ENCODE measurements around the gene PAQR5. TPM values are rescaled to one million over a fixed set of nuclear protein-coding genes. Genes with fewer than 3 reads are reported as not detected.

PAQR5 gene
- total RNA-seq, 1 donor from 2014 or later, result 0.53 TPM

DNA sequence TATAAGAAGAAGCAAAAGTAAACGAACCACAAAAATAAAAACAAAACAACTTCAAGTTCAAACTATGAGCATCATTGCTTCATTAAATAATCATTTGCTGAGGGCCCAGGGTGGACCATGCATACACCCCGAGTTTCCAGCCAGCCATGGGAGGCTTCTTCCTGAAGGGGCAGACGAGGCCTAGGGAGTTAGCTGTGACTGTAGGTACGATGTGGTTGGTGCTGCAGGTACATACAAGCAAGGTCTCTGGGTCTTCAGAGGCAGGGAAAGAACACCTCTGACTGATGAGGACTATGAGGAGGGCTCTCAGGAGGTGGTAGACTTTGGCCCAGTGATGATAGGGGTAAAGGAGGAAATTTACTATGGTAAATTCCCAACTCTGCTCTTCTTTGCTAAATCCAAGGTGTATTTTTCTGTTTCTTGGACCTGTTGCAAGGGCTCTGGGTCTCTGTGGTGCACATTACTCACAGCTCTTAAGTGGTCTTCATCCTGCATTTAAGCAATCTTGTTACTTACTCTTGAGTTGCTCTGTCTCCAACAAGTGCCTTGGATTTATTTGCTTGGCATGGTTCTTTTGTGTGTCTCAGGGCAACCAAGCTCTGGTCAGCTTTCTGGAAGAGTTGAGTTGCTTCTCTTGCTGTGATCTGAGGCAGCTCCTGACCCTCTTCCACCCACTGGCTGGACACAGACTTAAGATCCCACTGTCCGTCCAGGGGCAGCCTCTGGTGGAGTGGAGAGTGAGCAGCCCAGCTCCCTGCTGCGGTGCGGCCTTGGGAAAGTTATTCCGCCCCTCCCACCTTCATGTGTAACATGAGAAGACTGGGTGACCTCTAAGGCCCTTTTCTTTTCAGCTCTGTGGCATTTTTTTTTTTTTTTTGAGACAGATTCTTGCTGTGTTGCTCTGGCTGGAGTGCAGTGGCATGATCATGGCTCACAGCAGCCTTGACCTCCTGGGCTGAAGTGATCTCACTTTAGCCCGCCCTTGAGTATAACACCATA lies 59.4 kb downstream of the PAQR5 start:
- TF ChIP-seq, protein P1, sequence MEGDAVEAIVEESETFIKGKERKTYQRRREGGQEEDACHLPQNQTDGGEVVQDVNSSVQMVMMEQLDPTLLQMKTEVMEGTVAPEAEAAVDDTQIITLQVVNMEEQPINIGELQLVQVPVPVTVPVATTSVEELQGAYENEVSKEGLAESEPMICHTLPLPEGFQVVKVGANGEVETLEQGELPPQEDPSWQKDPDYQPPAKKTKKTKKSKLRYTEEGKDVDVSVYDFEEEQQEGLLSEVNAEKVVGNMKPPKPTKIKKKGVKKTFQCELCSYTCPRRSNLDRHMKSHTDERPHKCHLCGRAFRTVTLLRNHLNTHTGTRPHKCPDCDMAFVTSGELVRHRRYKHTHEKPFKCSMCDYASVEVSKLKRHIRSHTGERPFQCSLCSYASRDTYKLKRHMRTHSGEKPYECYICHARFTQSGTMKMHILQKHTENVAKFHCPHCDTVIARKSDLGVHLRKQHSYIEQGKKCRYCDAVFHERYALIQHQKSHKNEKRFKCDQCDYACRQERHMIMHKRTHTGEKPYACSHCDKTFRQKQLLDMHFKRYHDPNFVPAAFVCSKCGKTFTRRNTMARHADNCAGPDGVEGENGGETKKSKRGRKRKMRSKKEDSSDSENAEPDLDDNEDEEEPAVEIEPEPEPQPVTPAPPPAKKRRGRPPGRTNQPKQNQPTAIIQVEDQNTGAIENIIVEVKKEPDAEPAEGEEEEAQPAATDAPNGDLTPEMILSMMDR (IDR thresholded peaks at IDR 0.05; ENCODE audit: insufficient read depth, low read length, severe bottlenecking), result no peak
- no peak for DNase-seq (ENCODE audit: low read depth)
- Histone ChIP-seq H3K4me3 (ENCODE audit: low read depth, low read length) (no peak overlapping the region), H3K36me3 (ENCODE audit: control insufficient read depth, insufficient read depth, low read length) (no peaks in the 10 kb centered on the region), H3K27me3 (ENCODE audit: control insufficient read depth, insufficient read depth, low read length) (no peaks in the 10 kb centered on the region)
- FAIRE-seq, result peak; percentile 47

DNA sequence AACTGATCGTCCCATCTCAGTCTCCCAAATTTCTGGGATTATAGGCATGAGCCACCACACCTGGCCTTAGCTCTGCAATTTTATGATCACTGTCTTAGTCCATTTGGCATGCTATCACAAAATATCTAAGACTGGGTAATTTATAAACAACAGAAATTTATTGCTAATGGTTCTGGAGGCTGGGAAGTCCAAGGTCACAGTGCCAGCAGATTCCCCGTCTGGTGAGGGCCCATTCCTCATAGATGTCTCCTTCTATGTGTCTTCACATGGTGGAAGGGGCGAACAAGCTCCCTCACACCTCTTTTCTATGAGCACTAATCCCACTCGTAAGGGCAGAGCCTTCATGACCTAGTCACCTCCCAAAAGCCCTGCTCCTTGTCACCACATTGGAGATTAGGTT lies 60.1 kb downstream of the PAQR5 start:
- no peak for DNase-seq (ENCODE audit: low read depth)
- TF ChIP-seq, protein P1 (IDR thresholded peaks at IDR 0.05; ENCODE audit: insufficient read depth, low read length, severe bottlenecking), result no peak
- no peak overlapping the region for H3K4me3 ChIP-seq (ENCODE audit: low read depth, low read length)
- no peaks in the 10 kb centered on the region for H3K36me3 ChIP-seq (ENCODE audit: control insufficient read depth, insufficient read depth, low read length)
- no peaks in the 10 kb centered on the region for H3K27me3 ChIP-seq (ENCODE audit: control insufficient read depth, insufficient read depth, low read length)
- no peak for FAIRE-seq

DNA sequence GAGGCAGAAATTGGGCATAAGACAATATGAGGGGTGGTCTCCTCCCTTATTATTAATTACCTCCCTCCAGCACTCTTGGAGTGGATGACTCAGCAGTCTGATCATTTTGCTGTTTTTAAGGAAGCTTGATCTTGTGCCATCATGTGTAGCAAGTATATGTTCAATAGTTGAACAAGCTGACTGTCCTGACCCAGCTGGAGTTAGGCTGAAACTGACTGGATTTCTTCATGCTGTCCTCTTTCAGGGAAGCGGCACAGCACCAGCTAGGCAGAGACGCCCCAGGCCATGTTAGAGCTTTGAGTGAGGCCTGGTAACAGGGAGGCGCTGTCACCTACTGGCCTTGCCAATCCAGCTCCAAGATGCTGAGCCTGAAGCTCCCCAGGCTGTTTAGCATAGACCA lies 61.0 kb downstream of the PAQR5 start:
- DNase-seq (ENCODE audit: low read depth) (peak; percentile 17), FAIRE-seq (peak; percentile 52)
- no peaks in the 10 kb centered on the region for H3K27me3 ChIP-seq (ENCODE audit: control insufficient read depth, insufficient read depth, low read length)

DNA sequence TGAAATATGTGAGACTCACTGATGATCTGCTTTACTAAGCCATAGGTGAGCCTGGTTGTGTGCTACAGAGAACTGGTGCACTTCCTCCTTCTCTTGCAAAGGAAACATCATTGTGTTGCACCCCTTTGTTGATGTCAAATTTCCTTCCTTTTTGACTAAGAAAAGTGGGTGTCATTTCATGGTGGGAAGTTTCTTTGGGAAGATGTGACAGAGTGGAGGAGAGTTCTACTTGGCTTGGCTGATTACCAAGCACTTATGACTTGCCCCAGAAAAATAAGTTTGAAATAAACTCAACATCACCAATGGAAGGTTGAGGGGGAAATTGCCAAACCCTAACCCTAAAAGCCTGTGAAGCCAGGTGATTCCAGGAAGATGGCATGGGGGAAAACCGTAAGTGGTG lies 61.9 kb downstream of the PAQR5 start:
- TF ChIP-seq, protein P1 (IDR thresholded peaks at IDR 0.05; ENCODE audit: insufficient read depth, low read length, severe bottlenecking), result no peak
- Histone ChIP-seq H3K36me3 (ENCODE audit: control insufficient read depth, insufficient read depth, low read length) (no peaks in the 10 kb centered on the region), H3K27me3 (ENCODE audit: control insufficient read depth, insufficient read depth, low read length) (no peaks in the 10 kb centered on the region), H3K4me3 (ENCODE audit: low read depth, low read length) (no peak overlapping the region)
- FAIRE-seq (no peak), DNase-seq (ENCODE audit: low read depth) (no peak)

More for the DNA sequence above, 61.0 kb downstream of the PAQR5 start:
- Histone ChIP-seq H3K4me3 (ENCODE audit: low read depth, low read length) (no peak overlapping the region), H3K36me3 (ENCODE audit: control insufficient read depth, insufficient read depth, low read length) (no peaks in the 10 kb centered on the region)
- TF ChIP-seq, protein P1 (IDR thresholded peaks at IDR 0.05; ENCODE audit: insufficient read depth, low read length, severe bottlenecking), result no peak

DNA sequence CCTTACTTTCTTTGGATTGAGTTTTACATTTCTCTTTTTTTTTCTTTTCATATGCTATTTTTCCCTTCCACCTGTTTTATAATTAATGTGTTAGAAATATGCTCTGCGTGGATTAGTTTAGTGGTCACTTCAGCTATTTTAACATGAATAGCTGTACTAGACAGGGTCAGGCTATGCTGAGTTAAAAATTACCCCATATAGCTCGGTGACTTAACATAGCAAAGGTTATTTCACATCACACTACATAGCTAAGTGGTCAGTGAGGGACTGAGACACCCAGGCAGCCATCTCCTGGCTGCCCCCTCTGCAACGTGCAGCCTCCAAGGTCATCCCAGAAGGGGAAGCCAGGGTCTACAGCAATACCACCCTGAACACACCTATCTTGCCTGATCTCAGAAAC lies 68.5 kb downstream of the PAQR5 start:
- Histone ChIP-seq H3K36me3 (ENCODE audit: control insufficient read depth, insufficient read depth, low read length) (no peaks in the 10 kb centered on the region), H3K4me3 (ENCODE audit: low read depth, low read length) (no peak overlapping the region), H3K27me3 (ENCODE audit: control insufficient read depth, insufficient read depth, low read length) (no peaks in the 10 kb centered on the region)
- TF ChIP-seq, protein P1 (IDR thresholded peaks at IDR 0.05; ENCODE audit: insufficient read depth, low read length, severe bottlenecking), result no peak
- FAIRE-seq, result no peak
- DNase-seq (ENCODE audit: low read depth), result no peak

All from bronchial epithelial cell (primary cell).